ENCODE data around the gene PNMA1. TPM values are rescaled to one million over a fixed set of nuclear protein-coding genes. Genes with fewer than 3 reads are reported as not detected.

PNMA1 gene
- total RNA-seq, 4 donors from 2014 or later = 41.7 to 95.2 (median 47.6) TPM

- ATAC-seq = no peak
- peaks cover 3 to 82% (median 55%) of the 10 kb centered on the region in 3 donors for H3K4me1 ChIP-seq
- peak overlapping the region; percentile 72 to 92 (median 84) for H3K27ac ChIP-seq
- peaks cover 0 to 89% of the 10 kb centered on the region in 2 donors for H3K36me3 ChIP-seq
- no peaks in the 10 kb centered on the region for H3K27me3 ChIP-seq
- TF ChIP-seq, protein P1, sequence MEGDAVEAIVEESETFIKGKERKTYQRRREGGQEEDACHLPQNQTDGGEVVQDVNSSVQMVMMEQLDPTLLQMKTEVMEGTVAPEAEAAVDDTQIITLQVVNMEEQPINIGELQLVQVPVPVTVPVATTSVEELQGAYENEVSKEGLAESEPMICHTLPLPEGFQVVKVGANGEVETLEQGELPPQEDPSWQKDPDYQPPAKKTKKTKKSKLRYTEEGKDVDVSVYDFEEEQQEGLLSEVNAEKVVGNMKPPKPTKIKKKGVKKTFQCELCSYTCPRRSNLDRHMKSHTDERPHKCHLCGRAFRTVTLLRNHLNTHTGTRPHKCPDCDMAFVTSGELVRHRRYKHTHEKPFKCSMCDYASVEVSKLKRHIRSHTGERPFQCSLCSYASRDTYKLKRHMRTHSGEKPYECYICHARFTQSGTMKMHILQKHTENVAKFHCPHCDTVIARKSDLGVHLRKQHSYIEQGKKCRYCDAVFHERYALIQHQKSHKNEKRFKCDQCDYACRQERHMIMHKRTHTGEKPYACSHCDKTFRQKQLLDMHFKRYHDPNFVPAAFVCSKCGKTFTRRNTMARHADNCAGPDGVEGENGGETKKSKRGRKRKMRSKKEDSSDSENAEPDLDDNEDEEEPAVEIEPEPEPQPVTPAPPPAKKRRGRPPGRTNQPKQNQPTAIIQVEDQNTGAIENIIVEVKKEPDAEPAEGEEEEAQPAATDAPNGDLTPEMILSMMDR (IDR thresholded peaks at IDR 0.05) = no peak
- no peak for TF ChIP-seq POLR2AphosphoS5 (IDR thresholded peaks at IDR 0.05)
- TF ChIP-seq POLR2A (IDR thresholded peaks at IDR 0.05) = no peak
- TF ChIP-seq EP300 (IDR thresholded peaks at IDR 0.05) = no peak
- no peaks in the 10 kb centered on the region for H3K9me3 ChIP-seq
- WGBS, 2 donors (ENCODE audit: low coverage in 1 of 2) = 37 to 75% methylated on average over 5 to 7 of the region's 7 CpGs
- H3K4me3 ChIP-seq = no peak overlapping the region
Measured at GRCh38 chr14:73723406-73723796, 9.2 kb upstream of the PNMA1 start.

DNA sequence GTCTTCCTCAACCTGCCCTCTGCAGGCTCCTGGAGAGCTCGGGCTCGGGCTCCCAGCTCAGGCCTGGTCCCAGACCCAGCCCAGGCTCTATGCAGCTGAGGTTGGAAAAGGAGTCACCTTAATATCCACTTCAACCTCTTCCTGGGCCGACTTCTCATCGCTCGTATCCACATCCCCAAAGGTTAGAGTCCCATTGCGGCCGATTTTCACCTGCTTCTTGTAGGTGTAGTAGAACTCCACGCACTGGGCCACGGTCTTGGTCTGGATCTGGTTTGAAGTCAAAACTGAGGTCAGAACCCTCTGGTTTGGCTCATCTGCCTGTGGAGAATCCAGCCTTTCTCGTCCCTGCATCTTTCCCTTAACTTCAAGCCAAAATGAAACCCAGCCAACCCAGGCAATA, 8.4 kb upstream of the PNMA1 start:
- 74 to 100% methylated on average over 3 to 9 of the region's 10 CpGs for WGBS, 2 donors (ENCODE audit: low coverage in 1 of 2)
- Histone ChIP-seq H3K27me3 (no peaks in the 10 kb centered on the region), H3K4me3 (no peak overlapping the region), H3K36me3 (peaks cover 0 to 89% of the 10 kb centered on the region in 2 donors), H3K27ac (peak overlapping the region in 3 of 4 donors; percentile 52 to 92 (median 83)), H3K4me1 (peaks cover 6 to 82% (median 59%) of the 10 kb centered on the region in 3 donors), H3K9me3 (no peaks in the 10 kb centered on the region)
- no peak for TF ChIP-seq POLR2AphosphoS5 (IDR thresholded peaks at IDR 0.05)
- TF ChIP-seq POLR2A (IDR thresholded peaks at IDR 0.05) = no peak
- TF ChIP-seq, protein P1 (IDR thresholded peaks at IDR 0.05) = no peak
- no peak for TF ChIP-seq EP300 (IDR thresholded peaks at IDR 0.05)
- ATAC-seq = no peak

DNA sequence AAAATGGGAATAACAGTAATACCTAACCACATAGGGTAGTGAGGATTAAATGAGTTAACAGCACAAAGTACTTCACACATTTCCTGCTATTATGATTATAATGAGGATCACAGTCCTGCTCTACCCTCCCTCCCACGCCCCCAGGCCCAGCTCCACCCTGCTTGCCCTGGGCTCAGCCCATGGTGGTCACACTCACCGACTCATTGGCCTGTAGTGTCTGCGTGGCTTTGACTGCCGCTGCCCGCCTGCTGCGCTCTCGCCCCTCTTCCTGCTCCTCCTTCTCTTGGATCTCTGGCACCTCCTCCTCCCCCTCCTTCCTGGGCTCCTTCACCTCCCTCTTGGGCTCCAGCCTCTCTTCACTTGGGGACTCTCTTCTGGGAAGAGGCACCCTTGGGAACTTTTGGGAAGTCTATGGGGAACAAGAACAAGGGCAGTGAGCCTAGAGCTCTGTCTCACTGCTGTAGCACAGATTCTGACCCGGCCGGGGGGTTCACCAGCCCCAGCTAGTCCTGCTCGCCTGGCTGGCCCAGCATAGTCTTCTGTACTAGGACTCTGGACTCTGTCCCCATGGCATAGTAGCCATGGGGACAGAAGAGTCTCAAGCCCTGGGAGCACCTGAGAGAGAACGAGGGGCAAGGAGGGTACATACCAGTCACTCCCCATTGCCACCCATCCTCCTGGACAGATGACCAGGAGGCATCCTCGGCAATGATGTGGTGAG, 7.1 kb upstream of the PNMA1 start:
- peak overlapping the region in 3 of 4 donors; percentile 28 to 92 (median 83) for H3K27ac ChIP-seq

GRCh38 chr14:73720636-73721035, 6.5 kb upstream of the PNMA1 start:
- ATAC-seq = no peak
- no peak overlapping the region for H3K4me3 ChIP-seq
- H3K4me1 ChIP-seq = peaks cover 6 to 82% (median 48%) of the 10 kb centered on the region in 3 donors
- TF ChIP-seq POLR2AphosphoS5 (IDR thresholded peaks at IDR 0.05) (no peak), EP300 (IDR thresholded peaks at IDR 0.05) (no peak), POLR2A (IDR thresholded peaks at IDR 0.05) (no peak)
- TF ChIP-seq, protein P1 (IDR thresholded peaks at IDR 0.05) = no peak
- H3K27ac ChIP-seq = peak overlapping the region in 3 of 4 donors; percentile 28 to 92 (median 83)
- peaks cover 0 to 82% of the 10 kb centered on the region in 2 donors for H3K36me3 ChIP-seq
- no peaks in the 10 kb centered on the region for H3K9me3 ChIP-seq
- H3K27me3 ChIP-seq = no peaks in the 10 kb centered on the region

More for the DNA sequence above, 7.1 kb upstream of the PNMA1 start:
- H3K27me3 ChIP-seq = no peaks in the 10 kb centered on the region
- no peak for ATAC-seq
- peaks cover 0 to 82% of the 10 kb centered on the region in 2 donors for H3K36me3 ChIP-seq
- WGBS, 2 donors (ENCODE audit: low coverage in 1 of 2) = 40 to 60% methylated on average over 1 to 6 of the region's 12 CpGs
- no peak overlapping the region for H3K4me3 ChIP-seq
- no peaks in the 10 kb centered on the region for H3K9me3 ChIP-seq
- peaks cover 6 to 82% (median 54%) of the 10 kb centered on the region in 3 donors for H3K4me1 ChIP-seq
- no peak for TF ChIP-seq POLR2A (IDR thresholded peaks at IDR 0.05)
- TF ChIP-seq, protein P1 (IDR thresholded peaks at IDR 0.05) = no peak
- TF ChIP-seq EP300 (IDR thresholded peaks at IDR 0.05) = no peak
- no peak for TF ChIP-seq POLR2AphosphoS5 (IDR thresholded peaks at IDR 0.05)

DNA sequence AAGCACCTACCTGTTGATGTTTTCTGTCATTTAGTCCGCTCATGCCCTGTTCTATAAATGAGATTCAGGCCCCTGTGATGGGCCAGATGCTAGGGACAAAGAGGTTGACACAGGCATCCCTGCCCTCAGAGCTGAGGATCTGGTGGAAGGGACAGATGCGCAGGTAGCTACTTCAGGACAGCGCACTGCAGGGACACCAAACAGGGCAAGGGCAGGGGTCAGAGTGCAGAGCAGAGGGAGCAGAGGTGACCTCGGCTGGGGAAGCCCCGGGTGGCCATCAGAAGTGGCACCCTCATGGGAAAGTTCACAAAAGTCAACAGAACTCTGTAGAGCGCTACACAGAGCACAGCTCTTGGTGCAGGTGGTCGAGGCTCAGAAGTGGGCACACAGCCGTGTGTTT, 5.6 kb upstream of the PNMA1 start:
- Histone ChIP-seq H3K27ac (peak overlapping the region; percentile 74 to 92 (median 90)), H3K4me1 (peaks cover 5 to 82% (median 39%) of the 10 kb centered on the region in 3 donors), H3K27me3 (no peaks in the 10 kb centered on the region), H3K4me3 (no peak overlapping the region), H3K36me3 (peaks cover 0 to 74% of the 10 kb centered on the region in 2 donors), H3K9me3 (no peaks in the 10 kb centered on the region)
- no peak for TF ChIP-seq EP300 (IDR thresholded peaks at IDR 0.05)
- no peak for TF ChIP-seq POLR2AphosphoS5 (IDR thresholded peaks at IDR 0.05)
- TF ChIP-seq, protein P1 (IDR thresholded peaks at IDR 0.05) = no peak
- no peak for TF ChIP-seq POLR2A (IDR thresholded peaks at IDR 0.05)
- ATAC-seq = no peak
- 66 to 94% methylated on average over 4 to 5 of the region's 8 CpGs for WGBS, 2 donors (ENCODE audit: low coverage in 1 of 2)

Measured in gastroesophageal sphincter (tissue), 4 donors.